Aorta (tissue), 5 donors: ENCODE data around the gene GLOD4. TPM values are rescaled to one million over a fixed set of nuclear protein-coding genes. Genes with fewer than 3 reads are reported as not detected.

ENCODE experiments used
- ATAC-seq: fragments of 200-7000 bp; cut with Tn5 transposase; one replicate; pipeline ENCODE4 v1.9.1; 2022; ENCODE audit warnings: moderate library complexity; ENCODE audit not compliant: low FRiP score
- DNase-seq, 2 donors: peaks; one replicate each; pipeline ENCODE4 v3.0.0-alpha.2; 2020
- H3K27ac ChIP-seq, 2 donors: one replicate each; pipeline ENCODE4 v1.5.1; 2013; ENCODE audit warnings: low read length in 2 of 2, mild to moderate bottlenecking in 2 of 2, moderate library complexity in 2 of 2, control low read depth in 1 of 2, inconsistent platforms in 1 of 2, low read depth in 1 of 2
- H3K27me3 ChIP-seq, 2 donors: one replicate each; pipeline ENCODE4 v1.6.1; 2013; ENCODE audit warnings: control low read depth in 1 of 2, low read length in 1 of 2, mild to moderate bottlenecking in 1 of 2, moderate library complexity in 1 of 2; ENCODE audit not compliant: insufficient read depth in 2 of 2, control insufficient read depth in 1 of 2
- H3K36me3 ChIP-seq, 2 donors: one replicate each; pipeline ENCODE4 v1.6.1; 2013; ENCODE audit warnings: control low read depth in 1 of 2, low read length in 1 of 2, mild to moderate bottlenecking in 1 of 2; ENCODE audit not compliant: insufficient read depth in 2 of 2, control insufficient read depth in 1 of 2
- H3K4me1 ChIP-seq, 2 donors: one replicate each; pipeline ENCODE4 v1.6.1; 2013; ENCODE audit warnings: low read length in 2 of 2, control low read depth in 1 of 2, mild to moderate bottlenecking in 1 of 2, moderate library complexity in 1 of 2; ENCODE audit not compliant: insufficient read depth in 2 of 2, control insufficient read depth in 1 of 2
- H3K4me3 ChIP-seq, 2 donors: one replicate each; pipeline ENCODE4 v1.5.1; 2013; ENCODE audit warnings: low read length in 2 of 2, control low read depth in 1 of 2, mild to moderate bottlenecking in 1 of 2
- H3K9me3 ChIP-seq: one replicate; pipeline ENCODE4 v1.6.1; 2013; ENCODE audit warnings: mild to moderate bottlenecking, low read length; ENCODE audit not compliant: control insufficient read depth
- WGBS, 2 donors: extraction: QIAGEN DNeasy Blood & Tissue Kit; methylation state at CpG; one replicate each; pipeline ENCODE4 v1.1.7; 2013; 5-methylcytosine and 5-hydroxymethylcytosine counted together
- intact Hi-C, 2 donors: fragments of 100-400 bp; cut with DNase I; formaldehyde crosslinking; loops; one replicate each; pipeline versions ENCODE4 v1.14.2 to v1.15.0; 2022
- polyA plus RNA-seq, 2 donors: library from polyadenylated mRNA; stranded (reverse); fragments of 200-250 nt; gene quantifications; one replicate each; pipeline ENCODE4 v1.2.3, GENCODE V29; 2013
- total RNA-seq, 2 donors: library from RNA; stranded (reverse); fragmentation: NEBNext Ultra II Directional; extraction: Animal tissue kit (Norgen Biotek cat#: 25700); gene quantifications; one replicate each; pipeline ENCODE4 v1.2.1, GENCODE V29; 2021
- donor health status: healthy with polysubstance abuse.
- donor health status: Bipolar disorder and iron deficiency.
- donor health status: DM: no; HTN: no; CAD: no.
- donor health status: DM: no; HTN: no; CAD: no.
- donor health status: DM: yes; HTN: yes; CAD: no.

Gene GLOD4
- total and polyA plus RNA-seq, 4 donors: 31.3 to 45.1 (median 38.1) TPM

- intact Hi-C loops: no loop called here
- DNase-seq: no peak
- H3K4me1 ChIP-seq: no peaks in the 10 kb centered on the region
- H3K36me3 ChIP-seq: peaks cover 0 to 7% of the 10 kb centered on the region in 2 donors
- H3K9me3 ChIP-seq: no peaks in the 10 kb centered on the region
- H3K27me3 ChIP-seq: no peaks in the 10 kb centered on the region
- no peak for ATAC-seq
- H3K27ac ChIP-seq: no peak overlapping the region
- no peak overlapping the region for H3K4me3 ChIP-seq
- 90 to 91% methylated on average over 11 of the region's 11 CpGs for WGBS, 2 donors
Measured at GRCh38 chr17:745406-745805, 36.7 kb downstream of the GLOD4 start.

DNA sequence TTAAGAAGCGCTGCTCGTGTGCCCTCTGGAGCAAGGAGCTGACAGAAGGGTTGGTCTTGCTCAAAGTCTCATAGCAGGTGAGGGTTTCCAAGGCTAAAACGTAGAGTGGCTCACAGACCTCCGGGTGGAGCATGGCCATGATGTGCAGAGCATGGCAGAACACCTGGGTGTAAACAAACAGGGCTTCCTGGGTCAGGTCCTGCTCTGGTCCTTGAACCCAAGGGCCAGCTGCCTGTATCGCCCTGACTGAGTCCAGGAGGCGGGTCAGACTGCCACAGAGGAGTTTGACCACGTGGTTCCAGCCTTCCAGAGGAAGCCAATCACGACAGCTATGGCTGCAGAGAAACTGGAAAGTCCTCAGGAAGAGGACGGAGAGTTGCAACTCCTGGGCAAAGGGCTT, 37.1 kb downstream of the GLOD4 start:
- ATAC-seq (no peak), DNase-seq (no peak)
- intact Hi-C loops: no loop called here
- 78 to 84% methylated on average over 9 of the region's 9 CpGs for WGBS, 2 donors
- H3K27ac ChIP-seq: no peak overlapping the region
- no peaks in the 10 kb centered on the region for H3K9me3 ChIP-seq
- H3K27me3 ChIP-seq: no peaks in the 10 kb centered on the region
- H3K4me1 ChIP-seq: no peaks in the 10 kb centered on the region
- no peak overlapping the region for H3K4me3 ChIP-seq
- H3K36me3 ChIP-seq: peaks cover 0 to 9% of the 10 kb centered on the region in 2 donors

- no peaks in the 10 kb centered on the region for H3K4me1 ChIP-seq
- H3K4me3 ChIP-seq: no peak overlapping the region
- H3K9me3 ChIP-seq: no peaks in the 10 kb centered on the region
- intact Hi-C loops: no loop called here
- H3K36me3 ChIP-seq: peaks cover 0 to 9% of the 10 kb centered on the region in 2 donors
- 90 to 93% methylated on average over 4 of the region's 4 CpGs for WGBS, 2 donors
- no peak for DNase-seq
- no peak overlapping the region for H3K27ac ChIP-seq
- no peak for ATAC-seq
- no peaks in the 10 kb centered on the region for H3K27me3 ChIP-seq
Measured at GRCh38 chr17:743139-743538, 38.9 kb downstream of the GLOD4 start.

- Histone ChIP-seq H3K36me3 (peaks cover 0 to 9% of the 10 kb centered on the region in 2 donors), H3K9me3 (no peaks in the 10 kb centered on the region), H3K27ac (no peak overlapping the region), H3K4me3 (no peak overlapping the region), H3K27me3 (no peaks in the 10 kb centered on the region), H3K4me1 (no peaks in the 10 kb centered on the region)
- DNase-seq (no peak), ATAC-seq (no peak)
- intact Hi-C loops: no loop called here
- 82 to 83% methylated on average over 11 of the region's 11 CpGs for WGBS, 2 donors
Measured at GRCh38 chr17:742147-742793, 39.8 kb downstream of the GLOD4 start.

DNA sequence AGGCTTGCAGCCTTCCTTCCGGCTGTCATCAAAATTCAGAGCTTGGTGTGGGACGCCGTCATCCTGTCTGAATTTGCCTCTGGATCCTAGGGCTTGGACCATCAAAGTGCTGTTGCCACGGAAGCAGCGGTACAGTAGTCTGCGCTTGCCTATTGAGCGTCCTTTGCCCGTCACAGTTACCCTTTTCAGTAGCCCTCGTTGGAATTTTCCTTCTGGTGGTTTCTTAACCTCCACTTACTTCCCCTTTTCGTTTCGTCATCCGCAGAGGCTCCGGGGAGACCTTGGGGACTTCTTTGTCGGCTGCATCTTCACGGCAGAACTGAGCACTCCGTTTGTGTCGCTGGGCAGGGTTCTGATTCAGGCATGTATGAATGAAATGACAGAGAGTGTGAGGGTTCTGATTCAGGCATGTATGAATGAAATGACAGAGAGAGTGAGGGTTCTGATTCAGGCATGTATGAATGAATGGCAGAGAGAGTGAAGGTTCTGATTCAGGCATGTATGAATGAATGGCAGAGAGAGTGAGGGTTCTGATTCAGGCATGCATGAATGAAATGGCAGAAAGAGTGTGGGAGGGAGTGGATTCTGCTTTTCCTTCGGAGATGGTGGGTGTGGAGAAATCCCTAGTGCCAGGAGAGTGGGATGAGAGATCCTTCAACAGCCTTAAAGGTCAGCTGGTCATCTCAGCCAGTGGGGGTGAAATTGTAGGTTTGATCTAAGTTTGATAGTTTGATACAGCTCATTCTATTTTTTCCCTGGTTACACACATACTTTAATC, 41.7 kb downstream of the GLOD4 start:
- intact Hi-C loops: no loop called here
- no peaks in the 10 kb centered on the region for H3K9me3 ChIP-seq
- WGBS, 2 donors: 85 to 88% methylated on average over 18 of the region's 18 CpGs

GRCh38 chr17:737561-738113, 44.4 kb downstream of the GLOD4 start:
- H3K9me3 ChIP-seq: no peaks in the 10 kb centered on the region
- no peaks in the 10 kb centered on the region for H3K4me1 ChIP-seq
- H3K36me3 ChIP-seq: peaks cover 0 to 5% of the 10 kb centered on the region in 2 donors
- intact Hi-C loops: no loop called here
- DNase-seq: no peak
- H3K27me3 ChIP-seq: no peaks in the 10 kb centered on the region
- no peak for ATAC-seq
- no peak overlapping the region for H3K27ac ChIP-seq
- WGBS, 2 donors: 92 to 94% methylated on average over 13 of the region's 13 CpGs
- no peak overlapping the region for H3K4me3 ChIP-seq

More for the DNA sequence above, 41.7 kb downstream of the GLOD4 start:
- ATAC-seq (no peak), DNase-seq (peak in 1 of 2 donors; percentile 56)
- no peak overlapping the region for H3K4me3 ChIP-seq
- no peak overlapping the region for H3K27ac ChIP-seq
- H3K4me1 ChIP-seq: no peaks in the 10 kb centered on the region
- H3K36me3 ChIP-seq: peaks cover 0 to 5% of the 10 kb centered on the region in 2 donors
- H3K27me3 ChIP-seq: no peaks in the 10 kb centered on the region

DNA sequence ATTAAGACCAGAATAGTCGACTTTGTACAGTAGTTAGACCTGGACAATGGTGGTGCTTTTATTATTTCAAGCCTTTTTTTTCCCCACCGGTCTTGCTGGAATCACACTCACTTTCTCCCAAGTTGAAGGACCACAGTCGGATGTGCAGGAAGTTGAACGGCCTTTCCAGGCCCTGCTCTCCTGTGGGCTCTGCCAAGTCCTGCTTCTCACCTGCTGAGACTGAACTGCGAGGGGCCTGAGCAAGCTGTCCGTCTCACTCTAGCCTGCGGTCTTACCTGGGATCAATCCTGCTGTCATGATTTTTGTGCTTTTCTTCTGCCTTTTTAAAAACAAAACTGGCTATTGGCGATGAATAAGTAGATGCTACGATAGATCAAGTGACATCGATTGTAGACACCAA, 48.3 kb downstream of the GLOD4 start:
- no peaks in the 10 kb centered on the region for H3K36me3 ChIP-seq
- intact Hi-C loops: no loop called here
- 76 to 77% methylated on average over 10 of the region's 10 CpGs for WGBS, 2 donors
- ATAC-seq (no peak), DNase-seq (no peak)
- H3K4me1 ChIP-seq: no peaks in the 10 kb centered on the region
- no peaks in the 10 kb centered on the region for H3K27me3 ChIP-seq
- H3K9me3 ChIP-seq: no peaks in the 10 kb centered on the region
- H3K4me3 ChIP-seq: no peak overlapping the region
- H3K27ac ChIP-seq: no peak overlapping the region

- WGBS, 2 donors: 4 to 5% methylated on average over 57 of the region's 57 CpGs
- intact Hi-C loops: no loop called here
- DNase-seq: peak; percentile 55 to 84
Measured at GRCh38 chr17:732902-733720, 49.0 kb downstream of the GLOD4 start.

More at GRCh38 chr17:732902-733720, 49.0 kb downstream of the GLOD4 start:
- Histone ChIP-seq H3K9me3 (no peaks in the 10 kb centered on the region), H3K4me1 (no peaks in the 10 kb centered on the region), H3K27ac (no peak overlapping the region), H3K4me3 (peak overlapping the region; percentile 61 to 84), H3K36me3 (no peaks in the 10 kb centered on the region), H3K27me3 (no peaks in the 10 kb centered on the region)
- peak; percentile 67 for ATAC-seq
